Endodermal cell (in vitro differentiated cells): ENCODE results near the gene KISS1. TPM values are rescaled to one million over a fixed set of nuclear protein-coding genes. Genes with fewer than 3 reads are reported as not detected.

Source experiments
- DNase-seq: peaks from one replicate; pipeline ENCODE4 v3.0.0-alpha.2; 2017
- H3K27ac ChIP-seq: 2 replicates; pipeline ENCODE4 v1.5.1; 2013; ENCODE audit warnings: mild to moderate bottlenecking, low read depth, low read length, moderate library complexity
- H3K27me3 ChIP-seq: 2 replicates; pipeline ENCODE4 v1.6.1; 2013; ENCODE audit warnings: mild to moderate bottlenecking, low read length, moderate library complexity; ENCODE audit not compliant: insufficient read depth, control insufficient read depth, poor library complexity, severe bottlenecking
- H3K36me3 ChIP-seq: 2 replicates; pipeline ENCODE4 v1.7.0; 2013; ENCODE audit warnings: mild to moderate bottlenecking, low read length, moderate library complexity; ENCODE audit not compliant: control insufficient read depth, insufficient read depth
- H3K4me1 ChIP-seq: one replicate; pipeline ENCODE4 v1.7.0; 2013; ENCODE audit warnings: low read length; ENCODE audit not compliant: control insufficient read depth, insufficient read depth
- H3K4me3 ChIP-seq: 2 replicates; pipeline ENCODE4 v1.5.1; 2013; ENCODE audit warnings: mild to moderate bottlenecking, low read length, moderate library complexity
- H3K9ac ChIP-seq: 2 replicates; pipeline ENCODE4 v1.6.1; 2013; ENCODE audit warnings: mild to moderate bottlenecking, low read length, moderate library complexity; ENCODE audit not compliant: poor library complexity, severe bottlenecking; ENCODE audit errors: extremely low read depth
- H3K9me3 ChIP-seq: 2 replicates; pipeline ENCODE4 v1.6.1; 2013; ENCODE audit warnings: mild to moderate bottlenecking, low read length, moderate library complexity; ENCODE audit not compliant: control insufficient read depth
- H3K27ac Mint-ChIP-seq: 2 replicates; pipeline ENCODE4 v1.8.0; 2020; ENCODE audit warnings: mixed read lengths
- H3K27me3 Mint-ChIP-seq: 2 replicates; pipeline ENCODE4 v1.8.0; 2021; ENCODE audit warnings: mild to moderate bottlenecking, mixed read lengths; ENCODE audit not compliant: insufficient read depth
- H3K36me3 Mint-ChIP-seq: 2 replicates; pipeline ENCODE4 v1.8.0; 2020; ENCODE audit warnings: low read depth, mixed read lengths
- H3K4me1 Mint-ChIP-seq: 2 replicates; pipeline ENCODE4 v1.8.0; 2020; ENCODE audit warnings: mixed read lengths
- H3K4me3 Mint-ChIP-seq: 2 replicates; pipeline ENCODE4 v1.8.0; 2020; ENCODE audit warnings: mild to moderate bottlenecking, moderate library complexity, mixed read lengths
- H3K9me3 Mint-ChIP-seq: 2 replicates; pipeline ENCODE4 v1.8.0; 2020; ENCODE audit warnings: mild to moderate bottlenecking, mixed read lengths
- CTCF ChIP-seq: fragments of 200-600 bp; sonication (generic); conservative IDR thresholded peaks from 2 replicates; pipeline ENCODE4 v1.5.0; 2021; ENCODE audit warnings: antibody characterized with exemption, mild to moderate bottlenecking
- WGBS, 2 experiments: methylation state at CpG; one replicate each; pipeline versions ENCODE4 v1.1.5 to v1.1.7; 2013; ENCODE audit warnings: missing lambda C conversion rate in 2 of 2, mixed read lengths in 1 of 2; ENCODE audit not compliant: insufficient coverage in 1 of 2, insufficient read length in 1 of 2; 5-methylcytosine and 5-hydroxymethylcytosine counted together
- total RNA-seq, 2 donors: library from RNA; stranded (reverse); fragmentation: NEBNext Ultra II Directional in 1 of 2; extraction: Animal tissue kit (Norgen Biotek cat#: 25700) in 1 of 2; gene quantifications; 2 replicates in 1 of 2; 3 replicates in 1 of 2; pipeline ENCODE4 v1.2.1, GENCODE V29; 2021

KISS1 gene
- total RNA-seq, 2 donors from 2014 or later, result not detected

- DNase-seq, result no peak
- Mint-ChIP-seq H3K27ac (no peak overlapping the region), H3K36me3 (no peaks in the 10 kb centered on the region), H3K4me1 (peaks cover 13% of the 10 kb centered on the region), H3K27me3 (peaks cover 46% of the 10 kb centered on the region), H3K9me3 (no peaks in the 10 kb centered on the region), H3K4me3 (no peak overlapping the region)
- Histone ChIP-seq H3K9me3 (no peaks in the 10 kb centered on the region), H3K4me3 (no peak overlapping the region), H3K27me3 (peaks cover 32% of the 10 kb centered on the region), H3K9ac (no peak overlapping the region), H3K27ac (no peak overlapping the region), H3K36me3 (no peaks in the 10 kb centered on the region), H3K4me1 (no peaks in the 10 kb centered on the region)
- TF ChIP-seq CTCF, result no peak
- WGBS, 2 experiments, result 92 to 100% methylated on average over 2 of the region's 2 CpGs
These were observed 2.2 kb downstream of the KISS1 start for GRCh38 chr1:204194080-204194479.

GRCh38 chr1:204192589-204193352, 3.5 kb downstream of the KISS1 start:
- 84 to 86% methylated on average over 3 of the region's 3 CpGs for WGBS, 2 experiments
- H3K4me3 ChIP-seq, result no peak overlapping the region
- no peak overlapping the region for H3K9ac ChIP-seq
- H3K27me3 ChIP-seq, result peaks cover 45% of the 10 kb centered on the region
- no peaks in the 10 kb centered on the region for H3K36me3 ChIP-seq
- Mint-ChIP-seq H3K36me3 (no peaks in the 10 kb centered on the region), H3K9me3 (no peaks in the 10 kb centered on the region), H3K27me3 (peaks cover 59% of the 10 kb centered on the region), H3K4me3 (no peak overlapping the region), H3K4me1 (peaks cover 7% of the 10 kb centered on the region), H3K27ac (no peak overlapping the region)
- H3K27ac ChIP-seq, result no peak overlapping the region
- TF ChIP-seq CTCF, result no peak
- no peaks in the 10 kb centered on the region for H3K4me1 ChIP-seq
- DNase-seq, result no peak
- H3K9me3 ChIP-seq, result no peaks in the 10 kb centered on the region

GRCh38 chr1:204192046-204192445, 4.2 kb downstream of the KISS1 start:
- H3K36me3 ChIP-seq, result no peaks in the 10 kb centered on the region
- H3K36me3 Mint-ChIP-seq, result no peaks in the 10 kb centered on the region
- H3K9me3 ChIP-seq, result no peaks in the 10 kb centered on the region
- no peak for TF ChIP-seq CTCF
- peaks cover 7% of the 10 kb centered on the region for H3K4me1 Mint-ChIP-seq
- peaks cover 66% of the 10 kb centered on the region for H3K27me3 Mint-ChIP-seq
- no peak for DNase-seq
- H3K4me3 ChIP-seq, result no peak overlapping the region
- WGBS, 2 experiments, result 83 to 87% methylated on average over 1 to 2 of the region's 2 CpGs
- peaks cover 52% of the 10 kb centered on the region for H3K27me3 ChIP-seq
- H3K27ac Mint-ChIP-seq, result no peak overlapping the region
- no peaks in the 10 kb centered on the region for H3K9me3 Mint-ChIP-seq
- H3K27ac ChIP-seq, result no peak overlapping the region
- H3K9ac ChIP-seq, result no peak overlapping the region
- no peaks in the 10 kb centered on the region for H3K4me1 ChIP-seq
- no peak overlapping the region for H3K4me3 Mint-ChIP-seq
